Fibroblast of lung (primary cell): ENCODE data around the gene DYRK1A. TPM values are rescaled to one million over a fixed set of nuclear protein-coding genes. Genes with fewer than 3 reads are reported as not detected.

Experiments
- DNase-seq, 2 donors: peaks; one replicate each; pipeline versions ENCODE4 v3.0.0 to v3.0.0-alpha.2; 2010; ENCODE audit warnings: low read depth in 2 of 2
- H2AFZ ChIP-seq: 2 replicates; pipeline ENCODE4 v1.5.1; 2012; ENCODE audit warnings: low read length, control low read depth, inconsistent platforms
- H3K27ac ChIP-seq: 2 replicates; pipeline ENCODE4 v1.5.1; 2011; ENCODE audit warnings: low read length, control low read depth; ENCODE audit not compliant: insufficient read depth
- H3K27me3 ChIP-seq: 2 replicates; pipeline ENCODE4 v1.5.1; 2011; ENCODE audit warnings: mild to moderate bottlenecking, low read length; ENCODE audit not compliant: control insufficient read depth, insufficient read depth
- H3K36me3 ChIP-seq: 2 replicates; pipeline ENCODE4 v1.5.1; 2011; ENCODE audit warnings: low read length; ENCODE audit not compliant: control insufficient read depth, insufficient read depth
- H3K4me1 ChIP-seq: 2 replicates; pipeline ENCODE4 v1.5.1; 2011; ENCODE audit warnings: low read length; ENCODE audit not compliant: control insufficient read depth, insufficient read depth; ENCODE audit errors: extremely low read depth
- H3K4me2 ChIP-seq: 2 replicates; pipeline ENCODE4 v1.5.1; 2011; ENCODE audit warnings: low read length, control low read depth; ENCODE audit not compliant: insufficient read depth; ENCODE audit errors: extremely low read depth
- H3K4me3 ChIP-seq, 4 experiments: fragments of 200-600 bp in 1 of 4; sonication (generic) in 1 of 4; replicated peaks in 1 of 4; 2 replicates each; pipeline ENCODE4 v1.5.1; 2011 to 2016; ENCODE audit warnings: low read length in 4 of 4, low read depth in 3 of 4, mild to moderate bottlenecking in 3 of 4, control low read depth in 2 of 4, inconsistent platforms in 1 of 4, mixed read lengths in 1 of 4; ENCODE audit not compliant: insufficient read depth in 1 of 4; ENCODE audit errors: control extremely low read depth in 1 of 4
- H3K79me2 ChIP-seq: 2 replicates; pipeline ENCODE4 v1.5.1; 2012; ENCODE audit warnings: mild to moderate bottlenecking, low read length, inconsistent platforms; ENCODE audit not compliant: control insufficient read depth, insufficient read depth
- H3K9ac ChIP-seq: 2 replicates; pipeline ENCODE4 v1.5.1; 2011; ENCODE audit warnings: mild to moderate bottlenecking, low read length, control low read depth; ENCODE audit not compliant: insufficient read depth
- H3K9me3 ChIP-seq: 2 replicates; pipeline ENCODE4 v1.5.1; 2012; ENCODE audit warnings: low read depth, low read length; ENCODE audit not compliant: control insufficient read depth, insufficient read depth
- H4K20me1 ChIP-seq: 2 replicates; pipeline ENCODE4 v1.5.1; 2011; ENCODE audit warnings: low read length; ENCODE audit not compliant: control insufficient read depth, insufficient read depth; ENCODE audit errors: extremely low read depth
- CTCF ChIP-seq, 2 donors: IDR thresholded peaks in 1 of 2; conservative IDR thresholded peaks in 1 of 2; 1 replicate in 1 of 2; 2 replicates in 1 of 2; pipeline ENCODE4 v1.5.1; 2011 to 2012; ENCODE audit warnings: low read length in 2 of 2, control low read depth in 1 of 2, inconsistent platforms in 1 of 2, low read depth in 1 of 2, mild to moderate bottlenecking in 1 of 2
- EZH2 ChIP-seq: IDR thresholded peaks from 2 replicates; pipeline ENCODE4 v1.5.1; 2012; ENCODE audit warnings: low read length, control low read depth, mild to moderate bottlenecking; ENCODE audit errors: missing control alignments
- polyA plus RNA-seq, 2 donors: library from polyadenylated mRNA; depleted of rRNA in 1 of 2; stranded (reverse) in 1 of 2; unstranded in 1 of 2; fragments of >200 nt; gene quantifications; 2 replicates each; pipeline ENCODE4 v1.2.1, GENCODE V29; 2011 to 2012; ENCODE audit warnings: missing spikeins in 1 of 2
- total RNA-seq: library from RNA; depleted of rRNA; stranded (reverse); fragments of >200 nt; gene quantifications from 2 replicates; pipeline ENCODE4 v1.2.1, GENCODE V29; 2014

DYRK1A gene
- total and polyA plus RNA-seq, 2 donors (not counting 1 experiment from before 2014, with no cell fraction given): 45.9 to 64.1 TPM

- H3K36me3 ChIP-seq: no peaks in the 10 kb centered on the region
- H3K27me3 ChIP-seq: no peaks in the 10 kb centered on the region
- no peaks in the 10 kb centered on the region for H3K4me1 ChIP-seq
- no peak overlapping the region for H3K9ac ChIP-seq
- H3K4me3 ChIP-seq: no peak overlapping the region
- TF ChIP-seq EZH2: no peak
- no peak overlapping the region for H3K27ac ChIP-seq
- no peaks in the 10 kb centered on the region for H3K9me3 ChIP-seq
- no peak for DNase-seq
- peaks cover 80% of the 10 kb centered on the region for H3K79me2 ChIP-seq
- no peak overlapping the region for H2AFZ ChIP-seq
- peaks cover 3% of the 10 kb centered on the region for H4K20me1 ChIP-seq
- no peak overlapping the region for H3K4me2 ChIP-seq
Measured at GRCh38 chr21:37469441-37469840, 102.9 kb downstream of the DYRK1A start.

GRCh38 chr21:37472581-37472980 is 106.0 kb downstream of the DYRK1A start:
- H3K4me3 ChIP-seq: no peak overlapping the region
- H4K20me1 ChIP-seq: no peaks in the 10 kb centered on the region
- H3K9me3 ChIP-seq: no peaks in the 10 kb centered on the region
- H3K9ac ChIP-seq: no peak overlapping the region
- H3K27me3 ChIP-seq: no peaks in the 10 kb centered on the region
- no peaks in the 10 kb centered on the region for H3K36me3 ChIP-seq
- DNase-seq: no peak
- no peaks in the 10 kb centered on the region for H3K4me1 ChIP-seq
- no peak overlapping the region for H3K4me2 ChIP-seq
- no peak overlapping the region for H2AFZ ChIP-seq
- H3K79me2 ChIP-seq: peaks cover 83% of the 10 kb centered on the region
- no peak overlapping the region for H3K27ac ChIP-seq
- no peak for TF ChIP-seq EZH2
- TF ChIP-seq CTCF (conservative IDR thresholded peaks at IDR 0.05 in 1 of 2, IDR thresholded peaks at IDR 0.05 in 1 of 2; ENCODE audit: low read depth in 1 of 2, low read length in 2 of 2): no peak

GRCh38 chr21:37473491-37473890 is 106.9 kb downstream of the DYRK1A start:
- no peak overlapping the region for H2AFZ ChIP-seq
- no peak for DNase-seq
- H3K9ac ChIP-seq: no peak overlapping the region
- H3K4me1 ChIP-seq: no peaks in the 10 kb centered on the region
- TF ChIP-seq EZH2 (no peak), CTCF (conservative IDR thresholded peaks at IDR 0.05 in 1 of 2, IDR thresholded peaks at IDR 0.05 in 1 of 2; ENCODE audit: low read depth in 1 of 2, low read length in 2 of 2) (no peak)
- H4K20me1 ChIP-seq: no peaks in the 10 kb centered on the region
- no peaks in the 10 kb centered on the region for H3K9me3 ChIP-seq
- no peak overlapping the region for H3K27ac ChIP-seq
- H3K4me3 ChIP-seq: no peak overlapping the region
- no peak overlapping the region for H3K4me2 ChIP-seq
- no peaks in the 10 kb centered on the region for H3K36me3 ChIP-seq
- peaks cover 80% of the 10 kb centered on the region for H3K79me2 ChIP-seq
- no peaks in the 10 kb centered on the region for H3K27me3 ChIP-seq
